Measurements from ENCODE around the gene SHC2.
"Not testable (repeated sequence)": the region's sequence is repeated elsewhere in the genome, so short reads cannot be mapped to it uniquely, and the experiment has no call there.

The SHC2 gene

GRCh38 chr19:484494-484893 lies 23.7 kb upstream of the SHC2 start:
- Mint-ChIP-seq H3K27me3 (peaks cover 37 to 38% of the 10 kb centered on the region in 2 donors), H3K4me3 (no peak overlapping the region), H3K9me3 (peaks cover 18% of the 10 kb centered on the region in 2 donors), H3K4me1 (peaks cover 19 to 30% of the 10 kb centered on the region in 2 donors), H3K27ac (no peak overlapping the region), H3K36me3 (peaks cover 15 to 19% of the 10 kb centered on the region in 2 donors)
- ATAC-seq (replicated peaks) (no peak), DNase-seq (no peak)

- DNase-seq, result no peak
- H3K27me3 Mint-ChIP-seq, result peaks cover 37 to 38% of the 10 kb centered on the region in 2 donors
- H3K36me3 Mint-ChIP-seq, result peaks cover 15 to 19% of the 10 kb centered on the region in 2 donors
- H3K9me3 Mint-ChIP-seq, result peaks cover 18% of the 10 kb centered on the region in 2 donors
- ATAC-seq (replicated peaks), result no peak
- no peak overlapping the region for H3K27ac Mint-ChIP-seq
- no peak overlapping the region for H3K4me3 Mint-ChIP-seq
- peaks cover 18 to 27% of the 10 kb centered on the region in 2 donors for H3K4me1 Mint-ChIP-seq
Measured at GRCh38 chr19:483332-484072, 22.7 kb upstream of the SHC2 start.

DNA sequence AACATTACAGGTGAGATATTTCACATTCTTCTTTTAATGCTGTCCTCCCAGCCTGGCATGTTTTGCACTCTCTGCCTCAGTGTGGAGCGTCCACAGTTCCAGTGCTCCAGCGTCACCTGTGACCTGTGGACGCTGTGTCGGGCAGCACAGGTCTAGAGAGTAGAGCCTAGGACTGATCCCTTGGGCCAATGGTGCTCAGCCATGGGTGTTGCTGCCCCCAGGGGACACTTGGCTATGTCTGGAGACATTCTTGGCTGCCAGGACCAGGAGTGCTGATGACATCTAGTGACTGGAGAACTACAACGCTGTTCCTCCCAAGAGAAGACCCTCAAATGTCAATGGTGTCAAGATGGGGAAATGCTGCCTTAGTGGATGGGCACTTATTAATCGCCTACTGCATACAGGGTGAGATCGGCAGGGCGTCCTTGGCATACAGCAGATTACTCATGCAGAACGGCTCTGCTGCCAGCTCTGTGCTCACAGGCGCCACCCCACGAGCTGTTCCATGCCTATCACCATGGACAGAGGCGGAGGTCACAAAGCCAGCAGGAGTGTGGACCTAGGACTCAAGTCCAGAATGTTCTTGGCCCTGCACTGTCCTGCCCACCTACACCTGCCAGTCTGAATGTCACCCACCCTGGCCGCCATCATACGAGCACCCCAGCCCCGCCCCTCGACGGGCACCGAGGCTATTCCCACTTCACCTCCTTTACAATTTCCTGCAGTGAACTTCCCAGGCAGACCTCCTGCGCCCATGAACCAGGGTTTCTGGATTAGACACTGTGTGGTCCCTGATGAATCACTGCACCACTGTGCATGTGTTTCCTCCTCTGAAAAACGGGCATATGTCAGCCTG lies 21.6 kb upstream of the SHC2 start:
- Mint-ChIP-seq H3K4me3 (no peak overlapping the region), H3K4me1 (peaks cover 18 to 20% of the 10 kb centered on the region in 2 donors)

GRCh38 chr19:481100-481499 lies 20.3 kb upstream of the SHC2 start:
- H3K4me1 Mint-ChIP-seq, result peaks cover 18 to 20% of the 10 kb centered on the region in 2 donors
- peaks cover 18% of the 10 kb centered on the region in 2 donors for H3K9me3 Mint-ChIP-seq
- peaks cover 39 to 46% of the 10 kb centered on the region in 2 donors for H3K27me3 Mint-ChIP-seq
- not testable (repeated sequence) for ATAC-seq (replicated peaks); DNase-seq
- H3K36me3 Mint-ChIP-seq, result peaks cover 15 to 19% of the 10 kb centered on the region in 2 donors
- H3K27ac Mint-ChIP-seq, result peak overlapping the region; percentile 97
- H3K4me3 Mint-ChIP-seq, result peak overlapping the region; percentile 70 to 82

More for the DNA sequence above, 21.6 kb upstream of the SHC2 start:
- DNase-seq (no peak), ATAC-seq (replicated peaks) (no peak)
- Mint-ChIP-seq H3K36me3 (peaks cover 15 to 19% of the 10 kb centered on the region in 2 donors), H3K9me3 (peaks cover 18% of the 10 kb centered on the region in 2 donors), H3K27me3 (peaks cover 42 to 48% of the 10 kb centered on the region in 2 donors), H3K27ac (no peak overlapping the region)

GRCh38 chr19:480016-480855 lies 19.4 kb upstream of the SHC2 start:
- peaks cover 36 to 43% of the 10 kb centered on the region in 2 donors for H3K27me3 Mint-ChIP-seq
- peak overlapping the region; percentile 70 to 82 for H3K4me3 Mint-ChIP-seq
- peaks cover 18% of the 10 kb centered on the region in 2 donors for H3K9me3 Mint-ChIP-seq
- peaks cover 18 to 20% of the 10 kb centered on the region in 2 donors for H3K4me1 Mint-ChIP-seq
- DNase-seq, result no peak
- H3K36me3 Mint-ChIP-seq, result peaks cover 15 to 19% of the 10 kb centered on the region in 2 donors
- peak overlapping the region; percentile 97 for H3K27ac Mint-ChIP-seq
- ATAC-seq (replicated peaks), result peak; percentile 34 to 48

- Mint-ChIP-seq H3K36me3 (peaks cover 15 to 19% of the 10 kb centered on the region in 2 donors), H3K9me3 (peaks cover 18% of the 10 kb centered on the region in 2 donors), H3K27me3 (peaks cover 29 to 36% of the 10 kb centered on the region in 2 donors), H3K27ac (no peak overlapping the region), H3K4me3 (no peak overlapping the region), H3K4me1 (peaks cover 18 to 20% of the 10 kb centered on the region in 2 donors)
- ATAC-seq (replicated peaks) (no peak), DNase-seq (no peak)
Measured at GRCh38 chr19:478976-479375, 18.1 kb upstream of the SHC2 start.

DNA sequence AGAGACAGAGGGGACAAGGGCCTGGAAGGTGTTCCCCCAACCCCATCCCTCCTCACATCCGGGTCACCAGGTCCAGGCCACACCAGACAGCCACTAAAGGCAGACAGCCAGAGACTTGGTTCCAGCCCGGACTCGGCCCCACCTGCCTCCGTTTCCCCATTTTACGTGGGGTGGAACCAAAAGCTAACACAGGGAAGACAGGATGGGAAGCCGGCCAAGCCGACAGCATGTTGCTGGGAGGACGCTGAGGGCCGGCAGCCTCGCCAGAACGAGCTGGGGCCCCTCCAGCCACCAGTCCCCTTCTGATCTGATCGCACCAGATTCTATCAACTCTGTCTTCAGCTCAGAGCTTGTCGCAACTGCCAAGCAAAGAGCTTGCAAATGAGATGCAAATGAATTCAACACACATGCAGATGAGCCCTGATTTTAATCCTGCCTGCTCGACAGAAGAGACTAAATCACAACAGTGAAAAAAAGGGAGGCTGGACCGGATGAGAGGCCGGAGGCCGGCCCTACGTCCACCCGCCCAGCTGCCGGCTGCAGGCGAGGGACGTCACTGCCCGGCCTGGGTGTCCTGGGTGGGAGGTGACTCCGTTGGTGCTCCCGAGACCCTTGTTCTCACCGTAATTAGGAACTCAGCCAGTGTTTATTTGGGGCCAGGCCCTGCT lies 17.5 kb upstream of the SHC2 start:
- DNase-seq, result no peak
- Mint-ChIP-seq H3K9me3 (peaks cover 18% of the 10 kb centered on the region in 2 donors), H3K4me3 (no peak overlapping the region), H3K27ac (no peak overlapping the region), H3K36me3 (peaks cover 15 to 19% of the 10 kb centered on the region in 2 donors), H3K27me3 (peaks cover 29 to 36% of the 10 kb centered on the region in 2 donors), H3K4me1 (peaks cover 18 to 20% of the 10 kb centered on the region in 2 donors)
- ATAC-seq (replicated peaks), result no peak

DNA sequence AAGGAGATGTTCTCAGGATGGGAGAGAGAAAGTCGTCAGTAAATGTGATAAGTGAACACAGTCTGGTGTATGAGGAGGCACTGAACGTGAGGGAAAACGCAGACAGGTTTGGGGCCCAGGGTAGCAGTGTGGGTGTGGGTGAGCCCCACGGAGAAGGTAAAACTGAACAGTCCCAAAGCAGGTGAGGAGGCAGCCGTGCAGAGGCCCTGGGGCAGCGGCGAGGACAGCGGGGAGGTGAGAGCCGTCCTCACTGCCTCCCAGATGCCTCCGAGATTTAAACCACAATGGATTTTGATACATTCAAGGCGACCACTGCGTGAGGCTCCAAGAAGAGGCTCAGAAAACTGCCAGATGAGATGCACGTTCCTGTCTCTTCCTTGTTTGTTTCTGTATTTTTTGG lies 14.5 kb upstream of the SHC2 start:
- H3K27ac Mint-ChIP-seq, result no peak overlapping the region

GRCh38 chr19:474126-475078 lies 13.6 kb upstream of the SHC2 start:
- no peak overlapping the region for H3K4me3 Mint-ChIP-seq
- DNase-seq (no peak), ATAC-seq (replicated peaks) (peak in 1 of 2 donors; percentile 39)
- peaks cover 24 to 26% of the 10 kb centered on the region in 2 donors for H3K27me3 Mint-ChIP-seq
- H3K9me3 Mint-ChIP-seq, result peaks cover 3 to 4% of the 10 kb centered on the region in 2 donors
- H3K27ac Mint-ChIP-seq, result no peak overlapping the region
- H3K4me1 Mint-ChIP-seq, result peaks cover 0 to 2% of the 10 kb centered on the region in 2 donors
- peaks cover 0 to 3% of the 10 kb centered on the region in 2 donors for H3K36me3 Mint-ChIP-seq

More for the DNA sequence above, 14.5 kb upstream of the SHC2 start:
- Mint-ChIP-seq H3K27me3 (peaks cover 29 to 32% of the 10 kb centered on the region in 2 donors), H3K36me3 (peaks cover 6% of the 10 kb centered on the region in 2 donors), H3K4me1 (peaks cover 8% of the 10 kb centered on the region in 2 donors), H3K9me3 (peaks cover 6% of the 10 kb centered on the region in 2 donors), H3K4me3 (no peak overlapping the region)
- no peak for DNase-seq
- no peak for ATAC-seq (replicated peaks)

GRCh38 chr19:472005-472858 lies 11.4 kb upstream of the SHC2 start:
- Mint-ChIP-seq H3K27me3 (peaks cover 16 to 19% of the 10 kb centered on the region in 2 donors), H3K27ac (no peak overlapping the region), H3K36me3 (peaks cover 0 to 3% of the 10 kb centered on the region in 2 donors), H3K4me3 (no peak overlapping the region), H3K9me3 (peaks cover 6 to 7% of the 10 kb centered on the region in 2 donors), H3K4me1 (peaks cover 0 to 2% of the 10 kb centered on the region in 2 donors)
- ATAC-seq (replicated peaks), result no peak
- DNase-seq, result no peak

GRCh38 chr19:470701-471100 lies 9.9 kb upstream of the SHC2 start:
- H3K4me3 Mint-ChIP-seq, result no peak overlapping the region
- no peak for ATAC-seq (replicated peaks)
- peaks cover 0 to 2% of the 10 kb centered on the region in 2 donors for H3K4me1 Mint-ChIP-seq
- peaks cover 12 to 13% of the 10 kb centered on the region in 2 donors for H3K9me3 Mint-ChIP-seq
- H3K27ac Mint-ChIP-seq, result no peak overlapping the region
- peaks cover 0 to 3% of the 10 kb centered on the region in 2 donors for H3K36me3 Mint-ChIP-seq
- peaks cover 16 to 19% of the 10 kb centered on the region in 2 donors for H3K27me3 Mint-ChIP-seq
- no peak for DNase-seq

DNA sequence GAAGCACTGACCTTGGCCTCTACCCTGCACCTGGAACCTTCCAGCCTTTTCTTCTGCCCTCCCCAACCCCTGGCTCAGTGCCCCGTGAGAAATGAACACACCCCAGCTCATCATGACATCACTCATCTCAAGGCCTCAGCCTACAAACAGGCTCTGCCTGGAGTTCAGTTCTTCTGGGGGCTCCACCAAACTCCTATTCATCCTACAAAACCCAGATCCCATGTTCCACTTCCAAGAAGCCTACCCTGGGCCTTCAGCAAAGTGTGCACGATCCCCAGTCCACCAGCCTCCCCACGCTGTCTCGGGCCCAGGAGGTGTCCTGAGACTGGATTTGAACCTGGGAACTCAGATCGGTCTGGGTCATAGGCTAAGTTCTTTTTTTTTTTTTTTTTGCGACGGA lies 9.0 kb upstream of the SHC2 start:
- Mint-ChIP-seq H3K4me3 (no peak overlapping the region), H3K27me3 (peaks cover 11 to 17% of the 10 kb centered on the region in 2 donors), H3K4me1 (peaks cover 0 to 2% of the 10 kb centered on the region in 2 donors), H3K36me3 (peaks cover 0 to 3% of the 10 kb centered on the region in 2 donors), H3K9me3 (peaks cover 12 to 22% of the 10 kb centered on the region in 2 donors), H3K27ac (peak overlapping the region; percentile 51)
- DNase-seq, result no peak
- no peak for ATAC-seq (replicated peaks)

All from stimulated activated naive B cell treated with anti-CD40 and anti-IgM and Interleukin-4, amounts not matched to agents 10 μg/mL and 1 μg/mL and 100 μg/mL, for 72 hours (primary cell).